SK-N-SH (cell line): ENCODE results near the gene SCARF2.

Experiments
- CTCF ChIP-seq: fragments of 200-600 bp; sonication (generic); IDR thresholded peaks from 2 replicates; pipeline ENCODE4 v1.6.1; 2017; ENCODE audit warnings: antibody characterized with exemption, mild to moderate bottlenecking, moderate library complexity
- ELF1 ChIP-seq: IDR thresholded peaks from 2 replicates; pipeline ENCODE4 v1.4.0; 2012
- MAX ChIP-seq: IDR thresholded peaks from 2 replicates; pipeline ENCODE4 v1.4.0; 2012; ENCODE audit warnings: low read depth
- MXI1 ChIP-seq: IDR thresholded peaks from 2 replicates; pipeline ENCODE4 v1.6.1; 2012; ENCODE audit warnings: mild to moderate bottlenecking, low read depth, low read length, improper control_type of control experiment
- RAD21 ChIP-seq: IDR thresholded peaks from 2 replicates; pipeline ENCODE4 v1.6.1; 2012; ENCODE audit warnings: mild to moderate bottlenecking, low read length

GRCh38 chr22:20408891-20409290 lies 28.7 kb downstream of the SCARF2 start:
- TF ChIP-seq RAD21: no peak
- no peak for TF ChIP-seq MAX
- no peak for TF ChIP-seq CTCF
- TF ChIP-seq MXI1: no peak
- TF ChIP-seq ELF1: no peak
